SK-N-MC (cell line): ENCODE measurements around the gene RBMX.

ENCODE experiments used
- DNase-seq: peaks from one replicate; pipeline ENCODE4 v3.0.0-alpha.2; 2011; ENCODE audit warnings: low read depth, low spot score
- H3K27ac ChIP-seq: fragments of 200-600 bp; sonication (generic); 2 replicates; pipeline ENCODE4 v1.5.1; 2016; ENCODE audit warnings: mixed run types
- H3K36me3 ChIP-seq: fragments of 200-600 bp; sonication (generic); 2 replicates; pipeline ENCODE4 v1.6.1; 2017; ENCODE audit warnings: antibody characterized with exemption, low read length, mixed read lengths; ENCODE audit not compliant: insufficient read depth
- H3K4me3 ChIP-seq: fragments of 200-600 bp; sonication (generic); 2 replicates; pipeline ENCODE4 v1.5.1; 2016
- H3K9ac ChIP-seq: fragments of 200-600 bp; sonication (generic); 2 replicates; pipeline ENCODE4 v1.8.0; 2017; ENCODE audit warnings: mixed run types, mixed read lengths; ENCODE audit not compliant: insufficient read length
- H3K9me3 ChIP-seq: fragments of 200-600 bp; sonication (generic); 2 replicates; pipeline ENCODE4 v1.6.1; 2017; ENCODE audit warnings: low read depth, mild to moderate bottlenecking, antibody characterized with exemption, low read length, moderate library complexity, mixed read lengths
- EZH2 ChIP-seq: fragments of 200-600 bp; sonication (generic); IDR thresholded peaks from one replicate; pipeline ENCODE4 v1.6.1; 2017; ENCODE audit warnings: antibody characterized with exemption
- FOXP2 ChIP-seq: optimal IDR thresholded peaks from 2 replicates; pipeline ENCODE3; 2011; ENCODE audit warnings: mild to moderate bottlenecking, moderate library complexity; ENCODE audit not compliant: insufficient read depth; ENCODE audit errors: extremely low read length, control extremely low read depth
- POLR2AphosphoS5 ChIP-seq: IDR thresholded peaks from 2 replicates; pipeline ENCODE4 v1.6.1; 2012; ENCODE audit warnings: mild to moderate bottlenecking, low read depth, low read length, borderline replicate concordance

RBMX gene

DNA sequence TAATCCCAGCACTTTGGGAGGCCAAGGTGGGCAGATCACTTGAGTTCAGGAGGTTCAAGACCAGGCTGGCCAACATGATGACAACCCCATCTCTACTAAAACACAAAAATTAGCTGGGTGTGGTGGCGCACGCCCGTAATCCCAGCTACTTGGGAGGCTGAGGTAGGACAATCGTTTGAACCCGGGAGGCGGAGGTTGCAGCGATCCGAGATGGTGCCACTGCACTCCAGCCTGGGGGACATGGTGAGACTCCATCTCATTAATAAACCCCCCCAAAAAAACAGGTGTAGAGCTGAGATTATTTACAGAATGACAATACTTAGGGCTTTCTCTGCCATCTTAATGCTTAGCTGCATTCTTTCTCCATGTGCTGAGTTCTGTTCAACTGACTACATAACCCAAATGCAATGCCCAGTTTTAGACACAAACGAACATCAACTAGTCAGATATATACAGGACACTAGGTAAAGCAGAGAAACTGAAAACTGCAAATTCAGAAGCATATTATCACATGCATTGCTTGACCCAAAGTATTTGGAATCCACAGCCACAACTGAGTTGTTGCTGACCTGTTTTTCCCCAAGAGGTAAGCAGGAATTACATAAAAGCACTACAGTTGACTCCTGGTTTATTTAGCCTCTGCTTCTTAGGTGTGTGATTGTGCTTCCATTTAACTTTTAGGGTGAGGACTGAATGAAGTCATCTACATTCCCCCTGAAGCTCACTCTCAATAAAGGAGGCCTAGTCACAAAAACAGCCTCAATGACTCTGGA lies 12.1 kb downstream of the RBMX start:
- Histone ChIP-seq H3K36me3 (peaks cover 87% of the 10 kb centered on the region), H3K9me3 (no peaks in the 10 kb centered on the region), H3K9ac (no peak overlapping the region), H3K4me3 (no peak overlapping the region), H3K27ac (0 out of 2 replicates have a peak overlapping the region, but pooled peaks have one; percentile 14)
- TF ChIP-seq POLR2AphosphoS5 (peak; percentile 17; the same call in 1 of the 2 replicates), FOXP2 (no peak), EZH2 (no peak)
- no peak for DNase-seq

GRCh38 chrX:136867518-136867917 lies 13.0 kb downstream of the RBMX start:
- DNase-seq, result no peak
- Histone ChIP-seq H3K9ac (no peak overlapping the region), H3K27ac (peak overlapping the region; percentile 57; the same call in 1 of the 2 replicates), H3K9me3 (no peaks in the 10 kb centered on the region), H3K4me3 (no peak overlapping the region), H3K36me3 (peaks cover 87% of the 10 kb centered on the region)
- TF ChIP-seq EZH2 (no peak), POLR2AphosphoS5 (peak; percentile 12; the same call in 1 of the 2 replicates)

DNA sequence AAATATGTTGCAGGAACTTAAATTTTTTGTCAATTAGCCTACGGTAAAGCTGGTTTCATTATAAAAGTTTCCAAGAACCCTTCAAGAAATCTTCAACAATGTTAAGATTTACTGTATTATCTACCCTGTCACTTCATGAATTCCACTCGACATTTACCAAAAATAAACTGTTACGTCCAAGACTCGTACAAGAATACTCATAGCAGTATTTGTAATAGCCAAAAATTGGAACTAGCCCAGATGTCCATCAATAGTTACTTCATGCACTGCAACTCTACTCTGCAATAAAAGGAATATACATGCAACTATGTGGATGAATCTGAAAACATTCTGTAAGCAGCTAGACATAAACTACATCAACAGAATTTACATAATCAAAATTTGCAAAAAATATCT lies 13.4 kb downstream of the RBMX start:
- Histone ChIP-seq H3K9me3 (no peaks in the 10 kb centered on the region), H3K4me3 (no peak overlapping the region), H3K27ac (peak overlapping the region; percentile 57; the same call in 1 of the 2 replicates), H3K9ac (no peak overlapping the region), H3K36me3 (peaks cover 87% of the 10 kb centered on the region)
- TF ChIP-seq FOXP2 (no peak), POLR2AphosphoS5 (no peak), EZH2 (no peak)
- DNase-seq, result no peak

DNA sequence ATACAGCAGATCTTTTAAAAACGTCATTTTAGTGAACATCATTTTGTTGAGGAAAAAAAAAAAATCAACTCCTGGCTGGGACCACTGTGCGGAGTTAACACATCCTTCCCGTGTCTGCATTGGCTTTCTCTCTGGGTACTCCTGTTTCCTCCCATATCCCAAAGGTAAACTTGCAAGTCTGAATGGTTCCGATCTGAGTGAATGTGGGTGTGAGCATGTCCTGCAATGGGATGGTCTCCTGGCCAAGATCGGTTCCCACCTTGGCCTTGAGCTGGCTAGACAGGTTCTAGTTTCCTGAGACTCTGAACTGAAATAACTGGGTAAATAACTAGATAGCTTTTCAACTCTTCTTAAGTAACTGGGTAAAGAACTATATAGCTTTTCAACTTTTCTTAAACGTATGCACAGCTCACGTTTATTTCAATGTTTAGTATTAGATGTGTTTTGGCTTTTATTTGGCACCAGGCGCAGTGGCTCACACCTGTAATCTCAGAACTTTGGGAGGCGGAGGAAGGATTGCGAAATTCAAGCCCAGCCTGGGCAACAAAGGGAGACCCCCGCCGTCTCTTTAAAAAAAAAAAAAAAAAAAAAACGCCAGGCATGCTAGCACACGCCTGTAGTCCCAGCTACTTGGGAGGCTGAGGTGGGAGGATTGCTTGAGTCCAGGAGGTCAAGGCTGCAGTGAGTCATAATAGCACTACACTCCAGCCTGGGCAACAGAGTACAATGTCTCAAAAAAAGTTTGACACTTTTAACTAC lies 14.0 kb downstream of the RBMX start:
- Histone ChIP-seq H3K4me3 (no peak overlapping the region), H3K36me3 (peaks cover 87% of the 10 kb centered on the region), H3K9me3 (no peaks in the 10 kb centered on the region), H3K27ac (peak overlapping the region; percentile 57; the same call in 1 of the 2 replicates), H3K9ac (no peak overlapping the region)
- DNase-seq, result no peak
- peak; percentile 49; the same call in 1 of the 2 replicates for TF ChIP-seq POLR2AphosphoS5
- no peak for TF ChIP-seq FOXP2

DNA sequence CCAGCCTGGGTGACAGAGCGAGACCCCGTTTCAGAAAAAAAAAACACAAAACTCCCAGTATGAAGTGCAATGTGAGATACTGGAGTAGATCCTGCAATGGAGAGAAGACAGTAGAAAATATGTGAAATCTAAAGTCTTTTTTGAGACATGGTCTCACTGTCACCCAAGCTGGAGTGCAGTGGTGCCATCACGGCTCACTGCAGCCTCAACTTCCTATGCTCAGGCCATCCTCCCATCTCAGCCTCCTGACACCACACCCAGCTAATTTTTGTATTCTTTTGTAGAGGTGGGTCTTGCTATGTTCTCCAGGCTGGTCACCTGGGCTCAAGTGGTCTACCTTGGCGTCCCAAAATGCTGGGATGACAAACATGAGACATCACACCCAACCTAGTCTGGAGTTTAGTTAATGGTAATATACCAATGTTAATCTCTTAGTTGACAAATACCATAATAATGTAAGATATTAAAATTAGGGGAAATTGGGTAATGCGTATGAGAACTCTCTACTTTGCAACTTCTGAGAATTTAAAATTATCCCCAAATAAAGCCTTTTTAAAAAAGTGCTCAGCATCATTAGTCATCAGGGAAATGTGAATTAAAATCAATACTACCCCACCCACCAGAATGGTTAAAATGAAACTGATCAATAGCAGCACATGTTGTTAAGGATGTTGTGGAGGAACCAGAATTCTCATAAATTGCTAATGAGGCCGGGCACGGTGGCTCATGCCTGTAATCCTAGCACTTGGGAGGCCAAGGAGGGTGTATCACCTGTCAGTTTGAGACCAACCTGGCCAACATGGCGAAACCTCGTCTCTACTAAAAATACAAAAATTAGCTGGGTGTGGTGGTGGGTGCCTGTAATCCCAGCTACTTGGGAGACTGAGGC lies 15.0 kb downstream of the RBMX start:
- H3K27ac ChIP-seq, result no peak overlapping the region
- no peak overlapping the region for H3K4me3 ChIP-seq
- peaks cover 90% of the 10 kb centered on the region for H3K36me3 ChIP-seq
- DNase-seq, result no peak
- no peaks in the 10 kb centered on the region for H3K9me3 ChIP-seq
- TF ChIP-seq FOXP2 (no peak), EZH2 (no peak), POLR2AphosphoS5 (no peak; the same call in 1 of the 2 replicates)
- H3K9ac ChIP-seq, result no peak overlapping the region

GRCh38 chrX:136863826-136864225 lies 16.7 kb downstream of the RBMX start:
- Histone ChIP-seq H3K9me3 (no peaks in the 10 kb centered on the region), H3K27ac (peak overlapping the region; percentile 56; the same call in 1 of the 2 replicates), H3K4me3 (no peak overlapping the region), H3K9ac (no peak overlapping the region), H3K36me3 (peaks cover 86% of the 10 kb centered on the region)
- no peak for DNase-seq
- TF ChIP-seq FOXP2 (no peak), EZH2 (no peak), POLR2AphosphoS5 (no peak)

- H3K27ac ChIP-seq, result peak overlapping the region; percentile 25; the same call in 1 of the 2 replicates
- no peaks in the 10 kb centered on the region for H3K9me3 ChIP-seq
- H3K36me3 ChIP-seq, result peaks cover 80% of the 10 kb centered on the region
- no peak overlapping the region for H3K4me3 ChIP-seq
- TF ChIP-seq EZH2 (no peak), FOXP2 (no peak), POLR2AphosphoS5 (no peak)
- no peak overlapping the region for H3K9ac ChIP-seq
- no peak for DNase-seq
Observed at GRCh38 chrX:136862546-136862945, 18.0 kb downstream of the RBMX start.

GRCh38 chrX:136861877-136862276 lies 18.6 kb downstream of the RBMX start:
- TF ChIP-seq POLR2AphosphoS5 (no peak; the same call in none of the 2 replicates), FOXP2 (no peak), EZH2 (no peak)
- Histone ChIP-seq H3K9ac (no peak overlapping the region), H3K4me3 (no peak overlapping the region), H3K9me3 (no peaks in the 10 kb centered on the region), H3K36me3 (peaks cover 74% of the 10 kb centered on the region), H3K27ac (peak overlapping the region; percentile 11; the same call in 1 of the 2 replicates)
- no peak for DNase-seq
